Spinal cord (tissue), 10 donors: ENCODE results near the gene NOS3. TPM values are rescaled to one million over a fixed set of nuclear protein-coding genes. Genes with fewer than 3 reads are reported as not detected.
"Not testable (repeated sequence)": the region's sequence is repeated elsewhere in the genome, so short reads cannot be mapped to it uniquely, and the experiment has no call there.

Source experiments
- DNase-seq, 6 donors: peaks; one replicate each; pipeline versions ENCODE4 v3.0.0 to v3.0.0-alpha.2; 2013 to 2015; ENCODE audit warnings: low spot score in 6 of 6, low read depth in 4 of 6
- H3K27ac ChIP-seq: one replicate; pipeline ENCODE4 v1.5.1; 2013; ENCODE audit warnings: low read depth, low read length, control low read depth
- H3K27me3 ChIP-seq: one replicate; pipeline ENCODE4 v1.6.1; 2013; ENCODE audit warnings: low read length; ENCODE audit not compliant: control insufficient read depth, insufficient read depth
- H3K36me3 ChIP-seq: one replicate; pipeline ENCODE4 v1.6.1; 2013; ENCODE audit warnings: low read length; ENCODE audit not compliant: control insufficient read depth, insufficient read depth
- H3K4me1 ChIP-seq: one replicate; pipeline ENCODE4 v1.6.1; 2013; ENCODE audit warnings: low read length; ENCODE audit not compliant: control insufficient read depth, insufficient read depth
- H3K4me3 ChIP-seq: one replicate; pipeline ENCODE4 v1.5.1; 2013; ENCODE audit warnings: low read depth, low read length, control low read depth
- H3K9me3 ChIP-seq: one replicate; pipeline ENCODE4 v1.6.1; 2013; ENCODE audit warnings: low read length; ENCODE audit not compliant: control insufficient read depth, insufficient read depth
- WGBS: methylation state at CpG from one replicate; pipeline ENCODE4 v1.1.5; 2013; ENCODE audit warnings: missing lambda C conversion rate; ENCODE audit not compliant: insufficient coverage; 5-methylcytosine and 5-hydroxymethylcytosine counted together
- polyA plus RNA-seq, 2 donors: library from polyadenylated mRNA; unstranded; fragments of 120-200 nt; gene quantifications; one replicate each; pipeline ENCODE4 v1.2.1, GENCODE V29; 2013; ENCODE audit not compliant: insufficient read length in 2 of 2
- total RNA-seq, 2 donors: library from RNA; depleted of rRNA in 1 of 2; stranded (reverse); fragments of 120-200 nt in 1 of 2; fragments of >200 nt in 1 of 2; gene quantifications; one replicate each; pipeline versions ENCODE4 v1.2.3 to v1.2.4, GENCODE V29; 2013 to 2014
- donor health status: healthy.

The NOS3 gene
- total and polyA plus RNA-seq, 4 donors, result 2.4 to 13.4 (median 9.3) TPM

DNA sequence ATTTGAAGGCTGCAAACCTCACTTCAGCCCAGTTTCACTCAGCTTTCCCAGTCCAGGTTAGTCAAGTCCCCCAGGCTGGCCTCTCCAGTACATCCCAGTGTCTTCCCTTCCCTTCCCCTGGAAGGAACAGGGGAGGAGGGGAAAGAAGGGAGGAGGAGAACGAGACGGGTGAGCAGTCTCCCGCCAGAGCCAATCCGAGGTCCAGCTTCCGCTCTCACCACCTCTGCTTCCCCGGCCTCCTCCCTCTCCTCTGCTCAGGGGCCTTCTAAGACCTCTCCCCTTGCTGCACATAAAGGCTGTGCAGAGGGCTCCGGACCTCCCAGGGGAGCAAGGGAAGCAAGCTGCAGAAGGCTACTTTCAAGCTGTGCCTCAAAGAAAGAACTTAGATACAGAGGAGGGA is 29.4 kb downstream of the NOS3 start:
- H3K4me3 ChIP-seq, result no peak overlapping the region
- no peaks in the 10 kb centered on the region for H3K9me3 ChIP-seq
- DNase-seq, result peak in 1 of 6 donors; percentile 27
- no peak overlapping the region for H3K27ac ChIP-seq
- WGBS, result 0% methylated on average over 1 of the region's 7 CpGs
- H3K4me1 ChIP-seq, result peaks cover 30% of the 10 kb centered on the region
- peaks cover 3% of the 10 kb centered on the region for H3K36me3 ChIP-seq
- peaks cover 30% of the 10 kb centered on the region for H3K27me3 ChIP-seq

DNA sequence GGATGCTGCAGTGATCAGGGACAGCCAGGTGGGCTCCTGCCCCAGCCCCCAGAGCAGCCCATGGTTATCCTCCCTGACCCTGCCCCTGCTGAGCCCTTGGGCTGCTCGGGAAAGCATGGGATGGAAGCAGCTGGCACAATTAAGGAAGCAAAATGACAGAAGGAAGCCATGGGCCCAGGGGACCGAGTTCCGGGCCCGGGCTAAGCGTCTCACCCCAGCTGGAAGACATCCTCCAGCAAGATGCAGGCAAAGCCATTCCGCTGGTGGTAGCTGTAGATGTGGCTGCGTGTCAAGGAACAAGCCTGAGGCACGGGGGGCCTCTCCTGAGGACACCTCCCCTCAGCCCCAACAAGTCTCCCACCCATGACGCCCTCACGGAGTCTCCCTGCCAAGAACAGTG is 32.4 kb downstream of the NOS3 start:
- 69% methylated on average over 7 of the region's 10 CpGs for WGBS
- H3K4me3 ChIP-seq, result no peak overlapping the region
- no peak overlapping the region for H3K27ac ChIP-seq
- H3K4me1 ChIP-seq, result peaks cover 28% of the 10 kb centered on the region
- DNase-seq, result no peak
- no peaks in the 10 kb centered on the region for H3K9me3 ChIP-seq
- H3K27me3 ChIP-seq, result peaks cover 26% of the 10 kb centered on the region
- no peaks in the 10 kb centered on the region for H3K36me3 ChIP-seq

DNA sequence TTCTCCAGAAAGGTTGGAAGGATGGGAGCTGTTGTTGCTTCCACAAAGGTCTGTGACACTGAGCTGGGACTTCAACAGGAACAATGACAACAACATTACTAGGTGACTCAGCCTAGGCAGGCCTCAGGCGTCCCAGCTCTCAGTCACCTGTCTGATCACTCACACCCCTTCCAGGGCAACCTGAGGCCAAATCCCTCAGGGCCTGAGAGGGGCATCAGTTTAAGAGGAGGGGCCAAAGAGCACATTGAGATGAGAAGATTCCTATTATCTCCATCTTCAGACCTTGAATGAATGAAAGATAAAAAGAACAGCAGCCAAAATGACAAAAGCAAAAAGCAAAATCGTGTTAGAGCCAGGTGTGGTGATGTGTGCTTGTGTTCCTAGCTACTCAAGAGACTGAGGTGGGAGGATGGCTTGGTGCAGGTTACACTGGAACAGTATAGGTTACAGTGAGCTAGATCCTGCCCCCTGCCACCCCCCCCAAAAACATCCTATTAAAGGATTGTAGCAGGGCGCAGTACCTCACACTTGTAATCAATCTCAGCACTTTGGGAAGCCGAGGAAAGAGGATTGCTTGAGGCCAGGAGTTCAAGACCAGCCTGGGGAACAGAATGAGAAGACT is 33.7 kb downstream of the NOS3 start, which contains the start of gene ATG9B:
ATG9B (minus strand) TSS at position 60 of the 622 bp plus-strand sequence. CDS start 71 bp downstream, outside the sequence.
- Histone ChIP-seq H3K36me3 (no peaks in the 10 kb centered on the region), H3K27me3 (peaks cover 15% of the 10 kb centered on the region), H3K4me1 (peaks cover 24% of the 10 kb centered on the region), H3K9me3 (no peaks in the 10 kb centered on the region), H3K27ac (no peak within 1 kb of the TSS), H3K4me3 (no peak within 1 kb of the TSS)
- no peak for DNase-seq
- 88% methylated on average over 1 of the region's 4 CpGs for WGBS

DNA sequence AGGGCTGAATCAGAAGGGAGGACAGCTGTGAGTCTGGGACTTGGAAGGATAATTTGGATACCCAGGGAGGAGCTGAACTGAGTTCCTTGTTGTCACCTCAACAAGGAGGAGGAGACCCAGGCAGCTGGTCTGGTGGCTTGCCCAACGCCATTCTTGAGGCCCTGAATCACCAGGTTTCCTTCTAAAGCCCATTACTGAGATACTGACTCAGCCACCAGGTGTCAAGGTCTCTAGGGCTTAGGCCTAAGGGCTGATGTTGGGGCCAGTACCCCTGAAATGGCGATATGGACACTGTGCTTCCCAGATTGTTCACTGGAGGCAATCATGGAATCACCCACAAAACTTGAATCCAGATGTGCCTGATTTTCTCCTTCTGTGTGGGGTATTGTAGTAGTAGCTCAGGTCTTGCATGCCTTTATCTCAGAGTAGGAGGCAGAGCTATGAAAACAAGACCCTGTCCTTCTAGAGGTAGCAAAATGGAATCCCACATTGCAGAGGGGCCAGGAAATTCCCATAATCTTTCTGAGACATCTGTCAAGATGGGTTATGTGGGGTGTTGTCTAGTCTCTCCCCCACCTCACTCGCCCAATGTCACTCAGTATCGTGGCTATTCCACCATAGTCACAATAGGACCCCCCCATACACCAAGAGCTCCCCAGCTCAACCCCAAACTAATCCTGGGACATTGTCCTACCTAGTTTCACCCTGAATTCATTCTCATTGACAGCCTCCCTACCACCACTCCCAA is 35.3 kb downstream of the NOS3 start:
- 67% methylated on average over 3 of the region's 4 CpGs for WGBS
- Histone ChIP-seq H3K27me3 (peaks cover 2% of the 10 kb centered on the region), H3K27ac (no peak overlapping the region), H3K4me1 (peaks cover 20% of the 10 kb centered on the region), H3K36me3 (no peaks in the 10 kb centered on the region), H3K9me3 (no peaks in the 10 kb centered on the region), H3K4me3 (no peak overlapping the region)
- no peak for DNase-seq

DNA sequence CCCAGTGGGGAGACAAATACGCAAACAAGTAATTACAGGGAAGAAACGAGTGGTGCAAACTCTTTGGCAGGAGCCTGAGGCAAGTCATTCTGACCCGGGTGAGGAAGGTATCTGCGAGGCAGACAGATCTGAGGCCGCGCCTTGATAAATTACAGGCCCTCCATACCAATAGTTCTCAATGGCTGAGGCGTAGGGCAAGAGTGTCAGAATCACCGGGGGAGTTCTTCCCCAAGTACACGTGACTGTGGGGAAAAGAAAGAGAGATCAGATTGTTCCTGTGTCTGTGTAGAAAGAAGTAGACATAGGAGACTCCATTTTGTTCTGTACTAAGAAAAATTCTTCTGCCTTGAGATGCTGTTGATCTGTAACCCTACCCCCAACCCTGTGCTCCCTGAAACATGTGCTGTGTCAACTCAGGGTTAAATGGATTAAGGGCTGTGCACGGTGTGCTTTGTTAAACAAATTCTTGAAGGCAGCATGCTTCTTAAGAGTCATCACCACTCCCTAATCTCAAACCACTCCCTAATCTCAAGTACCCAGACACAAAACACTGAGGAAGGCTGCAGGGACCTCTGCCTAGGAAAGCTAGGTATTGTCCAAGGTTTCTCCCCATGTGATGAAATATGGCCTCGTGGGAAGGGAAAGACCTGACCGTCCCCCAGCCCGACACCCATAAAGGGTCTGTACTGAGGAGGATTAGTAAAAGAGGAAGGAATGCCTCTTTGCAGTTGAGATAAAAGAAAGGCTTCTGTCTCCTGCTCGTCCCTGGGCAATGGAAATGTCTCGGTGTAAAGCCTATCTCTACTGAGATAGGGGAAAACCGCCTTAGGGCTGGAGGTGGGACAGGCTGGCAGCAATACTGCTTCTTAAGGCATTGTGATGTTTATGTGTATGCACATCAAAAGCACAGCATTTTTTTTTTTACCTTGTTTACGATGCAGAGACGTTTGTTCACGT is 36.2 kb downstream of the NOS3 start:
- DNase-seq, H3K27me3 ChIP-seq, H3K9me3 ChIP-seq, H3K27ac ChIP-seq, H3K36me3 ChIP-seq: not testable (repeated sequence)
- H3K4me3 ChIP-seq, result peak overlapping the region; percentile 98
- 29% methylated on average over 13 of the region's 19 CpGs for WGBS
- H3K4me1 ChIP-seq, result peaks cover 20% of the 10 kb centered on the region

DNA sequence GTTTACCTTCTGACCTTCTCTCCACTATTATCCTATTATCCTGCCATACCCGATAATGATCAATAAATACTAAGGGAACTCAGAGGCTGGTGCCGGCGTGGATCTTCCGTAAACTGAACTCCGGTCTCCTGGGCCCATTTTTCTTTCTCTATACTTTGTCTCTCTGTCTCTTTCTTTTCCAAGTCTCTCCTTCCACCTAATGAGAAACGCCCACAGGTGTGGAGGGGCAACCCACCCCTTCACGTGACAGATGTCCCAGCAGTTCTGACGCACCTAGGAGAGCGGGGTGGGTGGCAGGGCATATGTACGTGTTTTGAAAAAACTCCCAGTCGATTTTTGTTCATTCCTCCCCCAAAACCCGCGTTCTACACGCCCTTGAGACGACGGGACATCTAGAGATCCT is 36.9 kb downstream of the NOS3 start:
- peak overlapping the region; percentile 53 for H3K27ac ChIP-seq
- not testable (repeated sequence) for H3K27me3 ChIP-seq, H3K9me3 ChIP-seq, DNase-seq
- H3K36me3 ChIP-seq, result peaks cover 14% of the 10 kb centered on the region
- peak overlapping the region; percentile 98 for H3K4me3 ChIP-seq
- peaks cover 20% of the 10 kb centered on the region for H3K4me1 ChIP-seq
- WGBS, result 13% methylated on average over 9 of the region's 16 CpGs

DNA sequence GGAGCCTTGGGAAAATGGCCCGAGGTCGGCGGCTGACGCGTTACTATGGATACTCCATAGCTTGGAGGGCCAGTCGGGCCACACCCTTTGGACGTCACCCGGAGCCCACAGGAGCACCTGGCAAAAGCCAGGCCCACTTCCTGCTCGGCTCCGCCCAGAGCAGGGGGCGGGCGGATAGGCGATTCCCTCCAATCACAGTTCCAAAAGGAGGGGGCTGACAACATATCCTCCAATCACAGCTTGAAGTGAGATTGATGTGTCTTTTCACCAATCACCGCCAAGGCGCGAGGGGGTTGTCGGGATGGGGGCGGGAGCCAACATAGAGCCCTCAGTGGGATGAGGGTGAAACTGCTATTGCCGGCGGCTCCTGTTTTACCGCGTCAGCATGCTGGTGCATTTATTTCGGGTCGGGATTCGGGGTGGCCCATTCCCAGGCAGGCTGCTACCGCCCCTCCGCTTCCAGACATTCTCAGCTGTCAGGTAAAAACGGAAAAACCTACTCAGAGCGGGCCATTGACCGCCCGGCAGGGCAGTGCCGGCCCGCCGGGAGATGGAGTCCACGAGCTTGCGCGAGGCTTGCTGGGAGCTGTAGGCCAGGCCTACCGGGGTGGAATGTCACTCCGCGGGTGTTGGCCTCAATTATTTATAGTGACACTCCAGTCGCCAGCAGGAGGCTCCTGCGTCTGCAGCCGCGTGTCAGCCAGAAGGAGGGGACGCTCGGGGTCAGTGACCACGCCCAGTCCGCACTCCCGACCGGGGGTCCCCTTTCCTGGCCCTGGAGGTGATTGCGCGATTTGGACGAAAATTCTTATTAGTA is 37.5 kb downstream of the NOS3 start, which contains the start of gene ABCB8:
ABCB8 (plus strand) TSS at position 320 of the 817 bp plus-strand sequence; CDS start at position 386, 66 bp downstream.
- WGBS, result under 1% methylated on average over 48 of the region's 53 CpGs

DNA sequence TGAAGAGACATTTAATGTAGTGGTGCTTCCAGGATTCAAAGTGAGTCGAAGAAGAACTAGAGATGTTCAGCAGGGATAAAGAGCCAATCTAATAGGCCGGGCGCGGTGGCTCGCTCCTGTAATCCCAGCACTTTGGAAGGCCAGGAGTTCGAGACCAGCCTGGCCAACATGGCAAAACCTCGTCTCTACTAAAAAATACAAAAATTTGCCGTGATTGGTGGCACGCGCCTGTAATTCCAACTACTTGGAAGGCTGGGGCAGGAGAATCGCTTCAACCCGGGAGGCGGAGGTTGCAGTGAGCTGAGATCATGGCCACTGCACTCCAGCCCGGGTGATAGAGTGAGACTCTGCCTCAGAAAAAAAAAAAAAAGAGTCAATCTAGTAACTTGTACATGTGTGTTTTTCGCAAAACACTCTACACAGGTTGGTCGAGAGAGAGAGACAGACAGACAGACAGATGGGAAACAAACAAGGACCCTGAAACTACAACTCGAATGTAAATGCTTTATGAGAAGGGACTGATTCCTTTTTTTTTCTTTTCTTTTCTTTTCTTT is 38.2 kb downstream of the NOS3 start:
- no peaks in the 10 kb centered on the region for H3K27me3 ChIP-seq
- peak overlapping the region; percentile 98 for H3K4me3 ChIP-seq
- no peaks in the 10 kb centered on the region for H3K9me3 ChIP-seq
- peaks cover 27% of the 10 kb centered on the region for H3K36me3 ChIP-seq
- peaks cover 20% of the 10 kb centered on the region for H3K4me1 ChIP-seq
- no peak for DNase-seq
- H3K27ac ChIP-seq, result peak overlapping the region; percentile 89
- 41% methylated on average over 8 of the region's 17 CpGs for WGBS

More for the DNA sequence above, 37.5 kb downstream of the NOS3 start, which contains the start of gene ABCB8:
- peak; percentile 99 to 100 (median 99) for DNase-seq
- Histone ChIP-seq H3K4me1 (peaks cover 20% of the 10 kb centered on the region), H3K4me3 (peak within 1 kb of the TSS; percentile 98), H3K9me3 (no peaks in the 10 kb centered on the region), H3K36me3 (peaks cover 21% of the 10 kb centered on the region), H3K27me3 (peaks cover 1% of the 10 kb centered on the region), H3K27ac (peak within 1 kb of the TSS; percentile 89)
